ENCODE results near the gene PPM1A.

Gene PPM1A

GRCh38 chr14:60248697-60249318 is at the start of gene PPM1A (continued):
- no peak for TF ChIP-seq BCL11B (tag by site-specific recombination; IDR thresholded peaks at IDR 0.05; ENCODE audit: low read depth)
- TF ChIP-seq ZNF341 (tag by site-specific recombination; IDR thresholded peaks at IDR 0.05; ENCODE audit: low read depth): peak; percentile 85
- TF ChIP-seq ZBTB11 (tag by site-specific recombination; conservative IDR thresholded peaks at IDR 0.05; ENCODE audit: low read depth): peak; percentile 51; the same call in 1 of the 2 replicates
- no peak for TF ChIP-seq ZNF549 (tag by site-specific recombination; IDR thresholded peaks at IDR 0.05)
- TF ChIP-seq ZNF335 (tag by site-specific recombination; conservative IDR thresholded peaks at IDR 0.05): peak; percentile 66
- no peak for TF ChIP-seq ZNF404 (tag by site-specific recombination; IDR thresholded peaks at IDR 0.05)
- TF ChIP-seq ZNF558 (tag by site-specific recombination; IDR thresholded peaks at IDR 0.05): no peak
- TF ChIP-seq OSR2 (tag by site-specific recombination; IDR thresholded peaks at IDR 0.05): peak; percentile 43; the same call in 1 of the 2 replicates
- no peak for TF ChIP-seq MEIS1 (CRISPR knock-in tag; IDR thresholded peaks at IDR 0.05; ENCODE audit: borderline replicate concordance)
- TF ChIP-seq ZNF133 (tag by site-specific recombination; IDR thresholded peaks at IDR 0.05): no peak
- peak; percentile 63; the same call in 1 of the 2 replicates for TF ChIP-seq ZNF76 (tag by site-specific recombination; IDR thresholded peaks at IDR 0.05; ENCODE audit: borderline replicate concordance, low read depth)
- no peak; the same call in 1 of the 2 replicates for TF ChIP-seq REST (tag by site-specific recombination; IDR thresholded peaks at IDR 0.05)
- TF ChIP-seq TCF7L2 (IDR thresholded peaks at IDR 0.05; ENCODE audit: borderline replicate concordance, low read depth, low read length): no peak
- no peak for TF ChIP-seq ZNF292 (tag by site-specific recombination; IDR thresholded peaks at IDR 0.05; ENCODE audit: borderline replicate concordance, low read depth)
- no peak for TF ChIP-seq ZNF132 (tag by site-specific recombination; IDR thresholded peaks at IDR 0.05; ENCODE audit: borderline replicate concordance)
- TF ChIP-seq OVOL3 (tag by site-specific recombination; IDR thresholded peaks at IDR 0.05): no peak
- TF ChIP-seq TRIM28 (IDR thresholded peaks at IDR 0.05; ENCODE audit: borderline replicate concordance, low read length): no peak
- no peak for TF ChIP-seq ZNF433 (tag by site-specific recombination; IDR thresholded peaks at IDR 0.05; ENCODE audit: low read depth)
- TF ChIP-seq KLF10 (tag by site-specific recombination; IDR thresholded peaks at IDR 0.05): no peak; the same call in 1 of the 2 replicates
- peak; percentile 70; the same call in 1 of the 2 replicates for TF ChIP-seq ZNF394 (tag by site-specific recombination; IDR thresholded peaks at IDR 0.05; ENCODE audit: borderline replicate concordance)
- no peak for TF ChIP-seq ZNF398 (tag by site-specific recombination; IDR thresholded peaks at IDR 0.05)
- peak; percentile 58; the same call in 1 of the 2 replicates for TF ChIP-seq ZBTB20 (tag by site-specific recombination; IDR thresholded peaks at IDR 0.05)
- TF ChIP-seq ZNF785 (tag by site-specific recombination; IDR thresholded peaks at IDR 0.05): no peak
- TF ChIP-seq KLF9 (tag by site-specific recombination; IDR thresholded peaks at IDR 0.05; ENCODE audit: low read depth): peak; percentile 63
- TF ChIP-seq ZBTB1 (tag by site-specific recombination; IDR thresholded peaks at IDR 0.05): no peak
- no peak for TF ChIP-seq ZSCAN4 (tag by site-specific recombination; IDR thresholded peaks at IDR 0.05)
- peak; percentile 42; the same call in 1 of the 2 replicates for TF ChIP-seq KLF17 (tag by site-specific recombination; IDR thresholded peaks at IDR 0.05)
- no peak for TF ChIP-seq ZNF202 (tag by site-specific recombination; IDR thresholded peaks at IDR 0.05; ENCODE audit: borderline replicate concordance)
- TF ChIP-seq HOXD13 (CRISPR knock-in tag; IDR thresholded peaks at IDR 0.05; ENCODE audit: borderline replicate concordance): no peak

Data from HEK293 (cell line).